Mucosa of rectum (tissue), 2 donors: ENCODE results near the gene ATXN1.

ENCODE experiments used
- H3K27ac ChIP-seq, 2 donors: one replicate each; pipeline ENCODE4 v1.7.0; 2013; ENCODE audit warnings: inconsistent platforms in 2 of 2, low read depth in 2 of 2, low read length in 2 of 2
- H3K27me3 ChIP-seq, 2 donors: one replicate each; pipeline ENCODE4 v1.7.0; 2013; ENCODE audit warnings: low read length in 2 of 2; ENCODE audit not compliant: control insufficient read depth in 2 of 2, insufficient read depth in 2 of 2
- H3K36me3 ChIP-seq, 2 donors: one replicate each; pipeline ENCODE4 v1.7.0; 2013; ENCODE audit warnings: low read length in 2 of 2; ENCODE audit not compliant: control insufficient read depth in 2 of 2, insufficient read depth in 2 of 2
- H3K4me1 ChIP-seq, 2 donors: one replicate each; pipeline ENCODE4 v1.7.0; 2013; ENCODE audit warnings: low read length in 2 of 2, mild to moderate bottlenecking in 1 of 2; ENCODE audit not compliant: control insufficient read depth in 2 of 2, insufficient read depth in 2 of 2
- H3K4me3 ChIP-seq, 2 donors: one replicate each; pipeline ENCODE4 v1.7.0; 2013; ENCODE audit warnings: low read length in 2 of 2
- H3K9ac ChIP-seq, 2 donors: one replicate each; pipeline ENCODE4 v1.7.0; 2013; ENCODE audit warnings: low read length in 2 of 2, low read depth in 1 of 2, mild to moderate bottlenecking in 1 of 2
- H3K9me3 ChIP-seq, 2 donors: one replicate each; pipeline ENCODE4 v1.7.0; 2013; ENCODE audit warnings: low read length in 2 of 2; ENCODE audit not compliant: control insufficient read depth in 2 of 2
- donor health status: healthy.
- donor health status: Normal muscosa, but diverticular disease.

Gene ATXN1

GRCh38 chr6:16578695-16579285 is 182.5 kb downstream of the ATXN1 start:
- no peak overlapping the region for H3K9ac ChIP-seq
- H3K9me3 ChIP-seq, result no peaks in the 10 kb centered on the region
- no peak overlapping the region for H3K4me3 ChIP-seq
- H3K4me1 ChIP-seq, result peaks cover 5 to 7% of the 10 kb centered on the region in 2 donors
- H3K27ac ChIP-seq, result no peak overlapping the region
- H3K36me3 ChIP-seq, result peaks cover 0 to 3% of the 10 kb centered on the region in 2 donors
- no peaks in the 10 kb centered on the region for H3K27me3 ChIP-seq

- Histone ChIP-seq H3K4me1 (peaks cover 5 to 7% of the 10 kb centered on the region in 2 donors), H3K9ac (peak overlapping the region in 1 of 2 donors; percentile 8), H3K27me3 (no peaks in the 10 kb centered on the region), H3K9me3 (no peaks in the 10 kb centered on the region), H3K36me3 (no peaks in the 10 kb centered on the region), H3K4me3 (peak overlapping the region; percentile 53 to 56), H3K27ac (peak overlapping the region; percentile 32 to 46)
These were observed 184.6 kb downstream of the ATXN1 start for GRCh38 chr6:16576451-16577368.

DNA sequence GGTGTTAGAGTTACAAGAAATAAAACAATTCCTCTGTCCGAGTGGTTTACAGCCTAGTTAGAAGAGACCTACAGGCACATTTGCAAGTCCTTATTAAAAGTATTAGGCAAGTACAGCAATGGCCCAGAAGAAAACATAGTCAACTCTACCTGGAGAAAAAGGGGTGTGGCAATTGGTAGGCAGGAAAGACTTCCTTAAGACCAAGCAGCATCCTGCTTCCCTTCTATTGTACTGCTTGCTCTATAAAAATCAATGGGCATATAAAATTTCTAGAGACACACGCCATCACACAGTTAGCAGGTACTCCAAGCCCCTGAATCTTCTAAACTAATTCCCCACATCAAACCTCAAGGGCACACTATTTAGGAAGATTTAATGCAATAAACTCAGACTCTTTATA is 185.6 kb downstream of the ATXN1 start:
- Histone ChIP-seq H3K27ac (peak overlapping the region; percentile 24 to 46), H3K9ac (no peak overlapping the region), H3K4me1 (peaks cover 5 to 7% of the 10 kb centered on the region in 2 donors), H3K36me3 (no peaks in the 10 kb centered on the region), H3K9me3 (no peaks in the 10 kb centered on the region), H3K4me3 (no peak overlapping the region), H3K27me3 (no peaks in the 10 kb centered on the region)

DNA sequence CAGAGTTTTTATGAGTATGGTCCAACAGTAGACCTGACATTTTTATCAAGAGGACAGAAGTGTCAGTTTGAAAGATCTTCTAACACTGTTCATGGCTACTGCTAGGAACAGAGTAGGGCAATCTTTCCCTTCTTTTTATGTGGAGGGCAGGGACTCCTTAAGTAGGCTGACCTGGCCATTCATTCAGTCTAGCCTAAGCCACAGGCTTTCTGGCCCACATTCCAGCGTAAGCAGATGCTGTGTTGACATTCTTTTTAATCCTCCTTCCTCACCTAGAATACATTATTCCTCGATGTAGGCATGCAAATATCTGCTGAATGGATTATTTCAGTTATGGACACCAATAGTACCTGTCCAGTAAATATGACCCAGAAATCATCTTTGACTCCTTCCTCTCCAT is 188.3 kb downstream of the ATXN1 start:
- Histone ChIP-seq H3K27me3 (no peaks in the 10 kb centered on the region), H3K4me3 (no peak overlapping the region), H3K4me1 (peaks cover 5 to 7% of the 10 kb centered on the region in 2 donors), H3K36me3 (no peaks in the 10 kb centered on the region), H3K9ac (no peak overlapping the region), H3K27ac (no peak overlapping the region), H3K9me3 (no peaks in the 10 kb centered on the region)

GRCh38 chr6:16572317-16572716 is 188.9 kb downstream of the ATXN1 start:
- Histone ChIP-seq H3K27ac (no peak overlapping the region), H3K36me3 (no peaks in the 10 kb centered on the region), H3K9me3 (no peaks in the 10 kb centered on the region), H3K4me1 (peaks cover 5 to 7% of the 10 kb centered on the region in 2 donors), H3K9ac (no peak overlapping the region), H3K27me3 (no peaks in the 10 kb centered on the region), H3K4me3 (no peak overlapping the region)

- H3K27ac ChIP-seq, result no peak overlapping the region
- no peak overlapping the region for H3K9ac ChIP-seq
- no peaks in the 10 kb centered on the region for H3K36me3 ChIP-seq
- no peak overlapping the region for H3K4me3 ChIP-seq
- no peaks in the 10 kb centered on the region for H3K9me3 ChIP-seq
- no peaks in the 10 kb centered on the region for H3K27me3 ChIP-seq
- peaks cover 0 to 1% of the 10 kb centered on the region in 2 donors for H3K4me1 ChIP-seq
These were observed 190.3 kb downstream of the ATXN1 start for GRCh38 chr6:16570946-16571345.

GRCh38 chr6:16570221-16570553 is 191.1 kb downstream of the ATXN1 start:
- Histone ChIP-seq H3K27me3 (no peaks in the 10 kb centered on the region), H3K4me1 (no peaks in the 10 kb centered on the region), H3K9ac (no peak overlapping the region), H3K27ac (no peak overlapping the region), H3K36me3 (no peaks in the 10 kb centered on the region), H3K9me3 (no peaks in the 10 kb centered on the region), H3K4me3 (no peak overlapping the region)

DNA sequence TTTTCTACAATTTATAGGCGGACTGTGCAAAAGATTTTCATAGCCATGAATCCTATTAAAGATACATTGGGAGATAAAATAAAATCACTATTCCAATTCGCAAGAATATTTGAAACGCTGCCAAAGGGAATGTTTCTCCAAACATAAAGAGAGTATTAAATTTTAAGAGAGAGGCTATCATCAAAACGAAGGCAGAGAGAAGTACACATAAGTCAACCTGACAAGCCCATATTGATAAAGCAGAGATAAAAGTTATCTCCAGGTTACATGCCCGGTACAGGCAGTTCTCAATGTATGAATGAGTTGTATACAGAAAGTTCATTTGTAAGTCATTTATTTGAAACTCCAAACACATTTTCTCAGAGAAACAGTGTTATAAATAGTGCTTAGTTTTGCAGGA is 193.1 kb downstream of the ATXN1 start:
- Histone ChIP-seq H3K4me3 (no peak overlapping the region), H3K36me3 (no peaks in the 10 kb centered on the region), H3K27ac (no peak overlapping the region), H3K9ac (no peak overlapping the region), H3K9me3 (no peaks in the 10 kb centered on the region), H3K4me1 (no peaks in the 10 kb centered on the region), H3K27me3 (no peaks in the 10 kb centered on the region)

GRCh38 chr6:16567071-16567470 is 194.2 kb downstream of the ATXN1 start:
- H3K9ac ChIP-seq, result no peak overlapping the region
- H3K36me3 ChIP-seq, result no peaks in the 10 kb centered on the region
- no peaks in the 10 kb centered on the region for H3K4me1 ChIP-seq
- no peaks in the 10 kb centered on the region for H3K27me3 ChIP-seq
- H3K27ac ChIP-seq, result no peak overlapping the region
- no peak overlapping the region for H3K4me3 ChIP-seq
- H3K9me3 ChIP-seq, result no peaks in the 10 kb centered on the region

DNA sequence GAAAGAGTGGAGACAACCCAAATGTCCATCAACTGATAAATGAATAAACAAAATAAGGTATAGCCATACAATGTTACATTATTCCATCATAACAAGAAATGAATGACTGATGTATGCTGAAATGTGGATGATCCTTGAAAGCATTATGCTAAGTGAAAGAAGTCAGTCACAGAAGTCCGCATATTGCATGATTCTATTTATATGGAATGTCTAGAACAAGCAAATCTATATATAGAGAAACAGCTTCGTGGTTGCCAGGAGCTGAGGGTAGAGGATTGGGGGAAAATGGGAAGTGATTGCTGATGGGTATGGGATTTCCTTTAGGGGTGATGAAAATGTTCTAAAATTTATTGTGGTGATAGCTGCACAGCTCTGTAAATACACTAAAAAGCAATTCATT is 196.8 kb downstream of the ATXN1 start:
- Histone ChIP-seq H3K9me3 (no peaks in the 10 kb centered on the region), H3K4me1 (no peaks in the 10 kb centered on the region), H3K4me3 (no peak overlapping the region), H3K27me3 (no peaks in the 10 kb centered on the region), H3K9ac (no peak overlapping the region), H3K27ac (no peak overlapping the region), H3K36me3 (no peaks in the 10 kb centered on the region)
